Activated CD8-positive, alpha-beta T cell treated with anti-CD3 and anti-CD28 coated beads for 36 hours (primary cell): ENCODE results near the gene KLHL8. TPM values are rescaled to one million over a fixed set of nuclear protein-coding genes. Genes with fewer than 3 reads are reported as not detected.

ENCODE experiments used
- ATAC-seq: fragments of 200-7000 bp; cut with Tn5 transposase; one replicate; pipeline ENCODE4 v1.10.0; 2021; ENCODE audit warnings: mild to moderate bottlenecking, moderate library complexity
- CTCF ChIA-PET: fragments of 350-600 bp; sonication (Branson Sonifier 250); formaldehyde crosslinking; loops from one replicate; lab custom pipeline; 2021; ENCODE audit warnings: antibody characterized with exemption; lab: Charles Lee
- POLR2A ChIA-PET: fragments of 350-600 bp; sonication (Branson Sonifier 250); formaldehyde crosslinking; loops from one replicate; lab custom pipeline; 2021; ENCODE audit warnings: antibody characterized with exemption; lab: Charles Lee
- DNase-seq: peaks from one replicate; pipeline ENCODE4 v3.0.0-alpha.2; 2020
- H3K27ac Mint-ChIP-seq: one replicate; pipeline ENCODE4 v1.8.0; 2021; ENCODE audit warnings: mild to moderate bottlenecking, mixed read lengths
- H3K27me3 Mint-ChIP-seq: one replicate; pipeline ENCODE4 v1.8.0; 2021; ENCODE audit warnings: mixed read lengths
- H3K36me3 Mint-ChIP-seq: one replicate; pipeline ENCODE4 v1.8.0; 2021; ENCODE audit warnings: low read depth, mixed read lengths
- H3K4me1 Mint-ChIP-seq: one replicate; pipeline ENCODE4 v1.8.0; 2021; ENCODE audit warnings: low read depth, mixed read lengths
- H3K4me3 Mint-ChIP-seq: one replicate; pipeline ENCODE4 v1.8.0; 2021; ENCODE audit warnings: mild to moderate bottlenecking, moderate library complexity, mixed read lengths
- H3K9me3 Mint-ChIP-seq: one replicate; pipeline ENCODE4 v1.8.0; 2021; ENCODE audit warnings: mixed read lengths
- CTCF ChIP-seq: fragments of 200-600 bp; IDR thresholded peaks from one replicate; pipeline ENCODE4 v1.8.0; 2022; ENCODE audit warnings: antibody characterized with exemption, mild to moderate bottlenecking
- intact Hi-C: fragments of 100-400 bp; cut with micrococcal nuclease; formaldehyde crosslinking; loops from one replicate; pipeline ENCODE4 v1.10.0; 2022
- total RNA-seq, 2 experiments: library from RNA; stranded (reverse); gene quantifications; one replicate each; pipeline ENCODE4 v1.2.3, GENCODE V29; 2021

Gene KLHL8
- total RNA-seq, 2 experiments from 2014 or later, result 12.0 to 12.5 TPM

GRCh38 chr4:87133183-87133582 lies 87.2 kb downstream of the KLHL8 start:
- no peak for DNase-seq
- Mint-ChIP-seq H3K4me3 (no peak overlapping the region), H3K27me3 (no peaks in the 10 kb centered on the region), H3K4me1 (no peaks in the 10 kb centered on the region), H3K36me3 (peaks cover 38% of the 10 kb centered on the region), H3K9me3 (no peaks in the 10 kb centered on the region), H3K27ac (no peak overlapping the region)
- ChIA-PET CTCF (interaction anchor here (1.4 to 4.8 kb wide), 3 partner anchors 12 to 211 kb away, joined by 6 to 23 read pairs (median 7); no protein-coding TSS in a partner anchor), POLR2A (no interaction called here)
- intact Hi-C loops, result no loop called here
- TF ChIP-seq CTCF, result no peak
- no peak for ATAC-seq

DNA sequence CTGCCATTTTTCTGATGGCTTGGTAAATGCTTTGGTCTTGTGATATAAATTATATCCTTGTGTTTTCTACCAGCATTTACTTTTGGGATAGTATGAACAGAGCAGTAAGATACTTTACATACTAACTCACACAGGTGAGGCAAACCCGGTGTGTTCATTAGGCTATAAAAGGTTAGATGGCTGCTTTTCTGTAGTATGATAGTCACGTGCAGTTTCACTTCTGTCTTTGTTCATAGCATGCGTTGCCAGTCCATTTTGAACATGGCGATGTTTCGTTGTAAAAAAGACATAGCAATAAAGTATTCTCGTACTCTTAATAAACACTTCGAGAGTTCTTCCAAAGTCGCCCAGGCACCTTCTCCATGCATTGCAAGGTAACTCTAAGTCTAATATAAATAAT lies 88.4 kb downstream of the KLHL8 start:
- H3K4me1 Mint-ChIP-seq, result no peaks in the 10 kb centered on the region
- no peaks in the 10 kb centered on the region for H3K27me3 Mint-ChIP-seq
- no peak overlapping the region for H3K4me3 Mint-ChIP-seq
- intact Hi-C loops, result no loop called here
- no peaks in the 10 kb centered on the region for H3K9me3 Mint-ChIP-seq
- DNase-seq, result no peak
- POLR2A ChIA-PET, result no interaction called here
- TF ChIP-seq CTCF, result no peak
- ATAC-seq, result no peak
- H3K36me3 Mint-ChIP-seq, result peaks cover 43% of the 10 kb centered on the region
- H3K27ac Mint-ChIP-seq, result no peak overlapping the region
- CTCF ChIA-PET, result interaction anchor here (1.4 to 4.8 kb wide), 3 partner anchors 10 to 209 kb away, joined by 6 to 23 read pairs (median 7); no protein-coding TSS in a partner anchor

GRCh38 chr4:87130985-87131703 lies 89.3 kb downstream of the KLHL8 start:
- H3K4me1 Mint-ChIP-seq, result no peaks in the 10 kb centered on the region
- no peak overlapping the region for H3K4me3 Mint-ChIP-seq
- no peak overlapping the region for H3K27ac Mint-ChIP-seq
- DNase-seq (no peak), ATAC-seq (no peak)
- TF ChIP-seq CTCF, result no peak
- POLR2A ChIA-PET, result no interaction called here
- no peaks in the 10 kb centered on the region for H3K9me3 Mint-ChIP-seq
- peaks cover 46% of the 10 kb centered on the region for H3K36me3 Mint-ChIP-seq
- CTCF ChIA-PET, result no interaction called here
- intact Hi-C loops, result no loop called here
- H3K27me3 Mint-ChIP-seq, result no peaks in the 10 kb centered on the region

DNA sequence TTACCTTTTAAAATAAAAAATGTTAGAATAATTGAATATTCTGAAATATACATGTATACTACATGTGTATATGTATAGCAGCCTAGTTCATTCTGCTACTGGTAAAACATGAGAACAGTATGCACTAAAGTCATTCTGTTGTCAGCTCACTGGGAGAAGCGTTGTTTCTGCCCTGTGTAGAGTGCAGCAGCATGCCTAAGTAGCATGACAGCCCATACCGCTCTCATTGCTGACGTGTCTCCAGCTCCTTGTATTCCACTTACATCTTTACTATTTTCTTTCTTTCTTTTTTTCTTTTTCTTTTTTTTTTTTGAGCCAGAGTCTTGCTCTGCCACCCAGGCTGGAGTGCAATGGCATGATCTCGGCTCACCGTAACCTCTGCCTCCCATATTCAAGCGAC lies 90.7 kb downstream of the KLHL8 start:
- H3K4me3 Mint-ChIP-seq, result no peak overlapping the region
- H3K36me3 Mint-ChIP-seq, result peaks cover 48% of the 10 kb centered on the region

More for the DNA sequence above, 90.7 kb downstream of the KLHL8 start:
- no peak for TF ChIP-seq CTCF
- ChIA-PET CTCF (no interaction called here), POLR2A (no interaction called here)
- DNase-seq (no peak), ATAC-seq (no peak)
- no peak overlapping the region for H3K27ac Mint-ChIP-seq
- no peaks in the 10 kb centered on the region for H3K27me3 Mint-ChIP-seq
- H3K9me3 Mint-ChIP-seq, result no peaks in the 10 kb centered on the region
- H3K4me1 Mint-ChIP-seq, result no peaks in the 10 kb centered on the region
- intact Hi-C loops, result no loop called here
